K562 (cell line): ENCODE data around the gene SULT1C4. TPM values are rescaled to one million over a fixed set of nuclear protein-coding genes. Genes with fewer than 3 reads are reported as not detected.

ENCODE experiments used
- ATAC-seq: fragments of 200-7000 bp; cut with Tn5 transposase; 3 replicates; pipeline ENCODE4 v1.9.1; 2020; ENCODE audit warnings: moderate library complexity
- Bru-seq: library from RNA; stranded (reverse); fragments of 400-500 nt; gene quantifications from one replicate; lab custom pipeline; 2021; lab: Mats Ljungman, UMichigan
- BruChase-seq, 2 experiments: library from RNA; stranded (reverse); fragments of 400-500 nt; gene quantifications; one replicate each; lab custom pipeline; 2021; lab: Mats Ljungman, UMichigan
- BruUV-seq: library from RNA; stranded (reverse); fragments of 400-500 nt; replicated peaks from 2 replicates; lab custom pipeline; 2021; lab: Mats Ljungman, UMichigan
- CTCF ChIA-PET: fragments of 300-600 bp; formaldehyde crosslinking; extraction: SDS; loops from one replicate; lab custom pipeline; 2021; ENCODE audit warnings: low intra/inter-chr PET ratio; lab: Yijun Ruan, JAX
- POLR2A ChIA-PET: fragments of 300-600, 350-650 bp; sonication (Branson Sonifier 250); formaldehyde crosslinking; extraction: SDS; loops from one replicate; lab custom pipeline; 2021; ENCODE audit warnings: antibody characterized with exemption, inconsistent platforms; lab: Yijun Ruan, JAX
- DNase-seq, 4 experiments: peaks; one replicate each; pipeline versions ENCODE4 v3.0.0 to v3.0.0-alpha.2; 2011 to 2018; ENCODE audit warnings: low spot score in 3 of 4, mixed read lengths in 3 of 4; ENCODE audit errors: extremely low read depth in 1 of 4
- FAIRE-seq: peaks from 2 replicates; lab custom pipeline; 2011; peaks lifted over from hg19 to GRCh38; lab: Jason Lieb, UNC
- H2AFZ ChIP-seq: 2 replicates; pipeline ENCODE4 v1.6.0; 2011; ENCODE audit warnings: low read depth, low read length, control low read depth, inconsistent platforms
- H3K27ac ChIP-seq: fragments of 200-600 bp; 3 replicates; pipeline ENCODE4 v1.8.0; 2011; ENCODE audit warnings: low read depth, mild to moderate bottlenecking, control low read depth, inconsistent platforms, low read length, moderate library complexity, mixed read lengths; ENCODE audit errors: extremely low read depth
- H3K27me3 ChIP-seq, 2 experiments: fragments of 300-600 bp in 1 of 2; 2 replicates in 1 of 2; 3 replicates in 1 of 2; pipeline versions ENCODE4 v1.6.0 to v1.8.0; 2011; ENCODE audit warnings: inconsistent platforms in 2 of 2, low read length in 2 of 2, mild to moderate bottlenecking in 1 of 2, mixed read lengths in 1 of 2, moderate library complexity in 1 of 2; ENCODE audit not compliant: control insufficient read depth in 2 of 2, insufficient read depth in 2 of 2
- H3K36me3 ChIP-seq: fragments of 300-600 bp; 3 replicates; pipeline ENCODE4 v1.8.0; 2011; ENCODE audit warnings: mild to moderate bottlenecking, low read length, inconsistent platforms; ENCODE audit not compliant: control insufficient read depth, insufficient read depth
- H3K4me1 ChIP-seq, 2 experiments: fragments of 200-600 bp in 1 of 2; replicated peaks in 1 of 2; 2 replicates in 1 of 2; 3 replicates in 1 of 2; pipeline versions ENCODE4 v1.5.1 to v1.8.0; 2011; ENCODE audit warnings: inconsistent platforms in 2 of 2, low read length in 2 of 2, mild to moderate bottlenecking in 1 of 2, mixed read lengths in 1 of 2, moderate library complexity in 1 of 2; ENCODE audit not compliant: control insufficient read depth in 2 of 2, insufficient read depth in 2 of 2
- H3K4me2 ChIP-seq: 2 replicates; pipeline ENCODE4 v1.6.1; 2011; ENCODE audit warnings: low read length, control low read depth, inconsistent platforms, mixed read lengths; ENCODE audit not compliant: insufficient read depth
- H3K4me3 ChIP-seq: fragments of 200-600 bp; sonication (generic), shearing (Covaris generic); 2 replicates; pipeline ENCODE4 v1.5.1; 2016; ENCODE audit warnings: control low read depth, inconsistent platforms
- H3K79me2 ChIP-seq: fragments of 200-600 bp; 3 replicates; pipeline ENCODE4 v1.8.0; 2011; ENCODE audit warnings: low read length, inconsistent platforms; ENCODE audit not compliant: control insufficient read depth, insufficient read depth
- H3K9ac ChIP-seq, 2 experiments: 2 replicates each; pipeline versions ENCODE4 v1.6.0 to v1.6.1; 2011; ENCODE audit warnings: low read depth in 2 of 2, low read length in 2 of 2, control low read depth in 1 of 2, inconsistent platforms in 1 of 2, mild to moderate bottlenecking in 1 of 2, mixed read lengths in 1 of 2; ENCODE audit not compliant: insufficient read depth in 1 of 2
- H3K9me1 ChIP-seq: one replicate; pipeline ENCODE4 v1.6.0; 2011; ENCODE audit warnings: inconsistent platforms, mild to moderate bottlenecking, low read length, moderate library complexity; ENCODE audit not compliant: control insufficient read depth, insufficient read depth
- H3K9me3 ChIP-seq: replicated peaks from 2 replicates; pipeline ENCODE4 v1.5.1; 2011; ENCODE audit warnings: low read depth, low read length, inconsistent platforms; ENCODE audit not compliant: control insufficient read depth, insufficient read depth
- H4K20me1 ChIP-seq: replicated peaks from 2 replicates; pipeline ENCODE4 v1.6.1; 2011; ENCODE audit warnings: low read length, inconsistent platforms, mixed read lengths; ENCODE audit not compliant: control insufficient read depth, insufficient read depth
- ARID1B ChIP-seq: fragments of 450-650 bp; IDR thresholded peaks from 2 replicates; pipeline ENCODE4 v1.6.1; 2016; ENCODE audit warnings: antibody characterized with exemption, mild to moderate bottlenecking, inconsistent platforms
- ATF1 ChIP-seq, 2 experiments: fragments of 450-650 bp in 1 of 2; IDR thresholded peaks; 2 replicates each; pipeline ENCODE4 v1.6.1; 2016; ENCODE audit warnings: missing compliant biosample characterization in 1 of 2, missing genetic modification characterization in 1 of 2
- CBFA2T3 ChIP-seq: fragments of 450-650 bp; IDR thresholded peaks from 2 replicates; pipeline ENCODE4 v1.6.1; 2017
- CREB1 ChIP-seq, 2 experiments: sonication (generic) in 1 of 2; formaldehyde crosslinking in 1 of 2; IDR thresholded peaks; 2 replicates each; pipeline versions ENCODE4 v1.6.1 to v1.8.0; 2012 to 2022; ENCODE audit warnings: inconsistent platforms in 1 of 2, mild to moderate bottlenecking in 1 of 2, missing genetic modification reagents in 1 of 2, moderate library complexity in 1 of 2
- CREM ChIP-seq: IDR thresholded peaks from 2 replicates; pipeline ENCODE4 v1.6.1; 2014; ENCODE audit warnings: antibody characterized with exemption, low read depth
- MYNN ChIP-seq, 2 experiments: sonication (generic); formaldehyde crosslinking in 1 of 2; IDR thresholded peaks; 2 replicates each; pipeline versions ENCODE4 v1.5.0 to v1.6.1; 2016 to 2020; ENCODE audit warnings: antibody characterized with exemption in 1 of 2, missing genetic modification reagents in 1 of 2
- RHOXF2B ChIP-seq: fragments of 250-450 bp; sonication (Bioruptor Pico); conservative IDR thresholded peaks from 2 replicates; pipeline ENCODE4 v1.5.1; 2021
- TAL1 ChIP-seq: fragments of 450-650 bp; IDR thresholded peaks from 2 replicates; pipeline ENCODE4 v1.6.1; 2016; ENCODE audit warnings: mild to moderate bottlenecking
- WGBS: fragments of 100-300 bp; shearing (Covaris generic); methylation state at CpG from one replicate; pipeline ENCODE4 v1.1.6; 2016; ENCODE audit warnings: low coverage, mixed read lengths; ENCODE audit not compliant: insufficient coverage; ENCODE audit errors: missing lambda C conversion rate; 5-methylcytosine and 5-hydroxymethylcytosine counted together
- in situ Hi-C: fragments of 300-500 bp; cut with MboI; formaldehyde crosslinking; loops from 4 replicates; pipeline ENCODE4 v1.15.0; 2018; ENCODE audit warnings: inconsistent platforms, mixed read lengths
- intact Hi-C: fragments of 100-400 bp; cut with micrococcal nuclease; formaldehyde crosslinking; loops from 2 replicates; pipeline ENCODE4 v1.14.2; 2022
- long read RNA-seq, 3 experiments: library from polyadenylated mRNA in 2 of 3; library from RNA in 1 of 3; unstranded in 2 of 3; stranded (forward) in 1 of 3; transcript quantifications; one replicate each; pipeline ENCODE4 v2.0.0, GENCODE V29; 2019 to 2022
- polyA minus RNA-seq, 3 experiments: library from RNA; depleted of rRNA, polyadenylated mRNA; stranded (reverse); fragments of >200 nt; gene quantifications; 2 replicates each; pipeline ENCODE4 v1.2.3, GENCODE V29; 2011
- polyA plus RNA-seq, 8 experiments: library from polyadenylated mRNA; depleted of rRNA in 4 of 8; stranded (reverse) in 5 of 8; unstranded in 3 of 8; fragments of >200 nt; fragmentation: Nextera tagmentation in 2 of 8; fragmentation: Illumina TruSeq in 1 of 8; extraction: Ambion mirVana in 2 of 8; extraction: Trizol in 1 of 8; gene quantifications; 2 replicates each; pipeline versions ENCODE4 v1.2.1 to v1.2.3, GENCODE V29; 2011 to 2014; ENCODE audit warnings: inconsistent platforms in 1 of 8, missing spikeins in 1 of 8
- total RNA-seq, 7 experiments: library from RNA; depleted of rRNA in 6 of 7; stranded (reverse); fragments of >200 nt in 6 of 7; fragmentation: Illumina TruSeq in 2 of 7; extraction: Trizol in 2 of 7; gene quantifications; 2 replicates each; pipeline versions ENCODE4 v1.2.1 to v1.2.3, GENCODE V29; 2011 to 2021; ENCODE audit warnings: low replicate concordance in 1 of 7
- TF ChIP-seq, protein P1 (sequence below): fragments of 250-450 bp; sonication (Bioruptor Pico); IDR thresholded peaks from 2 replicates; pipeline ENCODE4 v1.9.0; 2021; ENCODE audit warnings: mild to moderate bottlenecking

Gene SULT1C4
- total RNA-seq (2011; cell fraction: chromatin; rRNA removed; ENCODE audit: low replicate concordance), result 0.32 and 0.46 TPM in 2 replicates
- 0.26 TPM in 1 of 2 replicates, not detected in the other for total RNA-seq (2011; cell fraction: nucleolus; rRNA removed)
- not detected in 2 replicates for total RNA-seq (2011; cell fraction: nucleoplasm; rRNA removed)
- not detected in 2 replicates for total RNA-seq (2014; rRNA removed)
- total RNA-seq (2014; rRNA removed; fragmentation: Illumina TruSeq; extraction: Trizol), result 0.10 TPM in 1 of 2 replicates, not detected in the other
- 0.14 TPM in 1 of 2 replicates, not detected in the other for total RNA-seq (2015; rRNA removed; fragmentation: Illumina TruSeq; extraction: Trizol)
- total RNA-seq (2021), result not detected in 2 replicates
- polyA plus RNA-seq (2011; rRNA removed), result 0.07 TPM in 1 of 2 replicates, not detected in the other
- 0.03 TPM in 1 of 2 replicates, not detected in the other for polyA plus RNA-seq (2011; cell fraction: cytosol; rRNA removed)
- 0.10 TPM in 1 of 2 replicates, not detected in the other for polyA plus RNA-seq (2011; cell fraction: nucleus; rRNA removed)
- 0.05 and 0.10 TPM in 2 replicates for polyA plus RNA-seq (2012)
- 0.06 TPM in 1 of 2 replicates, not detected in the other for polyA plus RNA-seq (2014; fragmentation: Illumina TruSeq; extraction: Trizol)
- polyA plus RNA-seq (2014; fragmentation: Nextera tagmentation; extraction: Ambion mirVana), result under 1 TPM in 1 of 2 experiments, not detected in 1; 0.04 TPM
- polyA plus RNA-seq (2014; rRNA removed), result 0.12 TPM in 1 of 2 replicates, not detected in the other
- polyA minus RNA-seq (2011; rRNA and poly(A)+ RNA removed), result 0.12 and 0.14 TPM in 2 replicates
- polyA minus RNA-seq (2011; cell fraction: cytosol; rRNA and poly(A)+ RNA removed), result not detected in 2 replicates
- polyA minus RNA-seq (2011; cell fraction: nucleus; rRNA and poly(A)+ RNA removed), result not detected in 2 replicates
- Bru-seq, nascent RNA, result percentile 27 among the genes with signal in this experiment
- BruChase-seq, experiment 1, labeled RNA remaining after a 2-hour chase, result percentile 18 among the genes with signal in this experiment
- BruChase-seq, experiment 2, labeled RNA remaining after a 6-hour chase, result percentile 12 among the genes with signal in this experiment
- long read RNA-seq, experiment 1, partial matches to known transcripts, result 0 of 1 reads
- long read RNA-seq, experiment 1, other reads (novel, unspliced or antisense), result 0 of 1 reads
- long read RNA-seq, experiment 2, result 0 reads
- long read RNA-seq, experiment 3, result 0 reads

DNA sequence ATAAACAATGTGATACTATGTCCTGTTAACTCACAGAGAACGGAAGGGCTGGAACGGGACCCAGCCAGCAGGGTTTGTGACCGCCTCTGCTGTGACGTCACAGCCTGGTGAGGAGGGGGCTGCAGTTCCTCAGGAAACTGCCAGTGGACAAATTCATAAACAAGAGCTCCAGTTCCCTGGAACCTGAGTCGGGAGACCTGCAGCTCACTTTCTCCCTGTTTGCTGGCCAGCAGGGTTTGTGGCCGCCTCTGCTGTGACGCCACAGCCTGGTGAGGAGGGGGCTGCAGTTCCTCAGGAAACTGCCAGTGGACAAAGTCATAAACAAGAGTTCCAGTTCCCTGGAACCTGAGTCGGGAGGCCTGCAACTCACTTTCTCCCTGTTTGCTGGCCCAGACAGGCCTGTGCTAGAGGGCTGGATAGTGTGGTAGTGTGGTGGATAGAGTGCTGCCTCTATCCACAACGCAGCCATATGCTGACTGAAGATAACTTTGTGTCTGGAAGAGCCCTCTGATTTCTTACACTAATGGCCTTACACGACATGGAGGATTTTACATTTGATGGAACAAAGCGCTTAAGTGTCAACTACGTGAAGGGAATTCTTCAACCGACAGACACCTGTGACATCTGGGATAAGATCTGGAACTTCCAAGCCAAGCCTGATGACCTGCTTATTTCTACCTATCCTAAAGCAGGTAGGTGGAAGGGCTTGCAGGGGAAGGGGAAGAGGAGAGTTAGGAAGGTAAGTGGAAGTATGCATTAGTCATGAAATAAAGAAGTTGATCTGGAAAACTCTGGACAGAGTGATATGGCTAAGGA is at the start of gene SULT1C4:
SULT1C4 (plus strand) TSS at position 140 of the 816 bp plus-strand sequence; CDS start at position 524, 384 bp downstream.
- 0 out of 3 replicates have a peak within 1 kb of the TSS, but pooled peaks have one; percentile 3 for H3K27ac ChIP-seq
- CTCF ChIA-PET, result no interaction called here
- no peaks in the 10 kb centered on the region for H3K9me1 ChIP-seq
- H3K9ac ChIP-seq, result peak within 1 kb of the TSS; percentile 19 to 71; a peak in 3 of 4 replicates
- H2AFZ ChIP-seq, result peak within 1 kb of the TSS; percentile 82
- intact Hi-C loops, result no loop called here
- H3K9me3 ChIP-seq, result no peaks in the 10 kb centered on the region
- peak; percentile 64 for FAIRE-seq
- peak within 1 kb of the TSS; percentile 34; the same call in 1 of the 2 replicates for H3K4me2 ChIP-seq
- 28% methylated on average over 12 of the region's 13 CpGs for WGBS
- TF ChIP-seq CBFA2T3 (peak; percentile 50), TAL1 (peak; percentile 25; the same call in 1 of the 2 replicates), CREB1 (IDR thresholded peaks at IDR 0.05) (0 out of 2 replicates have a peak, but pooled peaks have one; percentile 30), CREB1 (CRISPR knock-in tag; IDR thresholded peaks at IDR 0.05) (0 out of 2 replicates have a peak, but pooled peaks have one; percentile 17), ATF1 (CRISPR knock-in tag; IDR thresholded peaks at IDR 0.05) (no peak), ATF1 (tag; IDR thresholded peaks at IDR 0.05) (peak; percentile 83), RHOXF2B (CRISPR knock-in tag) (no peak), MYNN (IDR thresholded peaks at IDR 0.05) (no peak), MYNN (CRISPR knock-in tag; IDR thresholded peaks at IDR 0.05) (no peak), ARID1B (0 out of 2 replicates have a peak, but pooled peaks have one; percentile 33), CREM (peak; percentile 73; the same call in 1 of the 2 replicates)
- TF ChIP-seq, protein P1, sequence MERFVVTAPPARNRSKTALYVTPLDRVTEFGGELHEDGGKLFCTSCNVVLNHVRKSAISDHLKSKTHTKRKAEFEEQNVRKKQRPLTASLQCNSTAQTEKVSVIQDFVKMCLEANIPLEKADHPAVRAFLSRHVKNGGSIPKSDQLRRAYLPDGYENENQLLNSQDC, result no peak
- DNase-seq, result peak in 2 of 4 experiments; percentile 29 to 37
- H3K4me1 ChIP-seq, result peaks cover 5 to 8% of the 10 kb centered on the region in 2 experiments; a peak in 3 of 5 replicates
- H3K27me3 ChIP-seq, result no peaks in the 10 kb centered on the region
- H3K79me2 ChIP-seq, result no peaks in the 10 kb centered on the region
- H3K36me3 ChIP-seq, result no peaks in the 10 kb centered on the region
- H3K4me3 ChIP-seq, result no peak within 1 kb of the TSS
- in situ Hi-C loops, result no loop called here
- peak; percentile 86 for ATAC-seq
- no TSS peak for BruUV-seq
- no peaks in the 10 kb centered on the region for H4K20me1 ChIP-seq
- POLR2A ChIA-PET, result no interaction called here
